Measurements from ENCODE around the gene TACC2. TPM values are rescaled to one million over a fixed set of nuclear protein-coding genes. Genes with fewer than 3 reads are reported as not detected.
"Not testable (repeated sequence)": the region's sequence is repeated elsewhere in the genome, so short reads cannot be mapped to it uniquely, and the experiment has no call there.

The TACC2 gene
- total RNA-seq, 1 donor from 2014 or later = 9.7 TPM

DNA sequence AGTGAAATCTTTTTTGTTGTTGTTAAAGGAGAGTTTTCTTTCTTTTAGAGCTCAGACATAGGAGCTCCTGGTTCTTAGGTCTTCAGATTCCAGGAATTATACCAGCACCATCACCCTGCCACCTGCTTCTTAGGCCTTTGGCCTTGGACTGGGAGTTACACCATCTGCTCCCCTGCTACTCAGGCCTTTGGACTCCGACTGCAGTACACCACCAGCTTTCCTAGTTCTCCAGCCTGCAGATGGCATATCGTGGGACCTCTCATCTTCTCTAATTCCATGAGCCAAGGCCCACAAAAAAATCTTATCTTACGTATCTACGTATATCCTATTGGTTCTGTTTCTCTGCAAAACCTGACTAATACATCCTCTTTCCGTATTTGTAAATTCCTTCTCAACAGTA is 5.1 kb upstream of the TACC2 start:
- DNase-seq (ENCODE audit: low read depth, low spot score) = no peak

DNA sequence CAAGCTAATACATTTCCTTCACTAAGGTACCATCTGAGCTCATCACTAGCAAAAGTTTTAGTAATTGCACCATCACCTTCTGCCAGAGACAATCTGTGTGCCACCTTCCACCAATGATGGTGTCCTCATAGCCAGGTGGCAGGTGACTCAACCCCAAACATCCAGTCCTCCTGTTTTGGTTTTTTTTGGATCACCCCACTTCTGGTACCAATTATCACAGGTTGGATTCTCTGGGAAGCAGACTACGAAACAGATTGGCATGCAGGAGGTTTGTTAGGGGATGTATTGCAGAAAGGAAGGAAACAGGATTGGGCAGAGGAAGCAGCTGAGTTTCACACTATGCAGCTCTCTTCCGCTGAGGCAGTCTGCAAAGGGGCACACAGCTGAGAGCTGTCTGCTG is 4.5 kb upstream of the TACC2 start:
- DNase-seq (ENCODE audit: low read depth, low spot score) = no peak

- no peak for DNase-seq (ENCODE audit: low read depth, low spot score)
Measured at GRCh38 chr10:121990015-121990677, 1.2 kb downstream of the TACC2 start.

- not testable (repeated sequence) for DNase-seq (ENCODE audit: low read depth, low spot score)
Measured at GRCh38 chr10:121991727-121992126, 2.8 kb downstream of the TACC2 start.

DNA sequence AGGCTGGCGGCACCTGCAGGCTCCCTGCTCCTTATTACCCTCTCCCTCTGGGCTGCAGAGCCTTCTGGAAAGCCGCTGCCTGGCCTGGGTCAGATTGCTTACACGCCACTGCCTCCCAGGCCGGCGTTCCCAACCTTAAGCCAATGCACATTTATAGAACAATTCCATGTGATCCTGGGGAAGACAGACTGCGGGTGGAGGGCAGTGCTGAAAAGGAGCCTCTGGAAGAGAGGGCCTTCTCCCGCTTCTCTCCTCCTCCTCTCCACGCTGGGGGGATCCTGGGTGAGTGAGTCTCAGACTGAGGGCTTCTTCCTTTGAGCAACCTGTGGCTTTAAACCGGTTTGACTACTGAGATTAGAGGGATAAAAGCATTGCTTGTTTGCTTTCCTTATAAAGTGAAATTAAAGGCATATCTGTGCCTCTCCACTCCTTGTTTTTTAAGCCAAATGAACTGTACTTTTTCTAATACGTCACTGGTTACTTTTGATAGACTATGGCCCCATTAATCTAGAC is 5.5 kb downstream of the TACC2 start:
- no peak for DNase-seq (ENCODE audit: low read depth, low spot score)

DNA sequence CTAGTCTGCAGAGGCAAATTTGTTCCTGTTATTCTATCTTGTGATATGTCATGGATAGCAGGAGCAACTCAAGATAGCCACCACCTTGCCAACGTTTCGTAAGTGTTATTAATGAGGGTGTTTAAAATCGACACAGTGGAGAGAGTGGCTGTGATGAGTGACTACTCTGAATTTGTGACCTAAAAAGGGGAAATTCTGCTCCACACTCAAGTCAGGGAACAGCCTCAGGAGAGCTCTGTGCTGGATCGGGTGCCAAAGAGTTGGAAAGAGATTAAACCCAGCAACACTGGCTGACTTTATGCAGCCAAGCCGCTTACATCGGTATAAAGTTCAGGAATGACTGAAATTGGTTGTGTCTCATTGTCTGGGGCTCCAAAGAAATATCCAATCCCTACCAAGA is 9.5 kb downstream of the TACC2 start:
- DNase-seq (ENCODE audit: low read depth, low spot score) = no peak

- no peak for DNase-seq (ENCODE audit: low read depth, low spot score)
Measured at GRCh38 chr10:121999301-121999700, 10.3 kb downstream of the TACC2 start.

DNA sequence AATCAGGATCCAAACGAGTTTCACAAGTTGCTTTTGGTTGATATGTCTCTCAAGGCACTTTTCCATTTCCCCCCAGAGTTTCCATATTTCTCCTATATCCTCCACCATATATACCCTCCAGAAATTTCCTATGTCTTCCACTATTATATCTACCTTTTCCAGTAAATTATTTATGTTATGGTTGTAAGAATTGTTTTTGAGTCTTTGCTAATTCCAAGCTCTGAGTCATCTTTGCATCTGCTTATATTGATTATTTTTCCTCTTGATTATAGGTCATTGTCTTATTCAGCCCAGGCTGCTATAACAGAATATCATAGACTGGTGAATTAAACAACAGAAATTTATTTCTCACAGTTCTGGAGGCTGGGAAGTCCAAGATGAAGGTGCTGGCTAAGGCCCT is 12.7 kb downstream of the TACC2 start:
- DNase-seq (ENCODE audit: low read depth, low spot score) = no peak

DNA sequence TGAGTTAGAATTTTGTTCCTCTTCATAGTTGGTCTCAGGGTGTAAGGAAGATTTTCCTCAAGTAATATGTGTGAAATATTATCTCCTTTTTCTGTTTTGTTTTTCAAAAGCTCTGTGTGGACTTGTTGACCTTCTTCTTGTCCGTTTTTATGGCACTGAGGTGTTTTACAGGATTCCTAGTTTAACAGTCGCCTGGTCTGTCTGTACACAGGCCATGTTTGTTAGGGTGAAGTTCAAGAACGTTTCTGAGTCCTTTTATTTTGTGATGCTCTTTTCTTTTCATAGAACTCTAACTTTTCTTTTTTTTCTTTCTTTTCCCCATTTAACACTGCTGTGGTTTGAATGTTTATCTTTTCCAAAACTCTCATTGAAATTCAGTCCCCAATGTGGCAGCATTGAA is 18.5 kb downstream of the TACC2 start:
- DNase-seq (ENCODE audit: low read depth, low spot score) = no peak

DNA sequence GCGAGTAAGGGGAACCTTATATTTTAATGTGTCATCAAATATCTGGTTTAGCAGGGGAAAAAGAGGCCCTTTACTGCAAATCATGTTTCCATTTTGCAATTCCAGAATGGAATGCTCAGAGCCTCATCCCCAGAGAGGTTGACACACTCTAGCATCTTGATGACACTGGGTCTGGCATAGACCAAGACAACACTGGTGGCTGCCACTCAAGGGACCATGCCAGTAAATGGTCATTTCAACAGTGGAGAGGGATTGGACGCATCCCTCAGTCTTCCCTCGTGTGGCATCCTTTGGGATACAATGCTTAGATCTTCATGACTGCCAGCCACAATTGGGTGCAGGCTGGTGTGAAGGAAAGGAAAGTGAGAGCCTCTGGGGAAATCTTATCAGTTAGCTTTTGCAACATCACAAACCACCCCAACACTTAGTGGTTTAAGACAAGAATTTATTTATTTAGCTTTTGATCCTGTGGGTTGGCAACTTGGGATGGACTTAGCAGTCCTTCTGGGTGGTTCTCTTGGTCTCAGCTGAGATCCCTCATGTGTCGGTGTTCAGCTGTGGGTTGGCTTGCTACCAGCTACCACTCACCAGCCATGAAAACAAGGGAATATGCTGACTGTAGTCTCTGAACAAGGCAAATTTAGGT is 21.6 kb downstream of the TACC2 start:
- no peak for DNase-seq (ENCODE audit: low read depth, low spot score)

DNA sequence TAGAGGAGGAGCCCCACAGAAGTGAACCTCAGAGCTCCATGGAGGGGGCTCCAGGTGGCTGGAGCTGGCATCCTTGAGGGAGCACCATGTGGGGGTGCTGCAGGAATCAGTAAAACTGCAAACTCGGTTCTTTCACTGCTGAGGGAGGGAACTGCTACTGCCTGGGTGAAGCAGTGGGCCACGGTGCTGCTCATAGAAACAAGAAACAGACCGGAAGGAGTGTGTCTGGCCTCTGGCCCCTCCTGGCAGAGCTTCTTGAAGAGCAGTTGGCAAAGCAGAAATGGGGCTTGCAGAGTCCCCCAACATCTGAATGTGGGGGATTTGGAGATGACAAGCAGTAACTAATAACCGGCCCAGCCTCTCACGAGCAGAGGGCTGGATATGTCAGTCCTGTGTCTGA is 23.8 kb downstream of the TACC2 start:
- DNase-seq (ENCODE audit: low read depth, low spot score) = no peak

DNA sequence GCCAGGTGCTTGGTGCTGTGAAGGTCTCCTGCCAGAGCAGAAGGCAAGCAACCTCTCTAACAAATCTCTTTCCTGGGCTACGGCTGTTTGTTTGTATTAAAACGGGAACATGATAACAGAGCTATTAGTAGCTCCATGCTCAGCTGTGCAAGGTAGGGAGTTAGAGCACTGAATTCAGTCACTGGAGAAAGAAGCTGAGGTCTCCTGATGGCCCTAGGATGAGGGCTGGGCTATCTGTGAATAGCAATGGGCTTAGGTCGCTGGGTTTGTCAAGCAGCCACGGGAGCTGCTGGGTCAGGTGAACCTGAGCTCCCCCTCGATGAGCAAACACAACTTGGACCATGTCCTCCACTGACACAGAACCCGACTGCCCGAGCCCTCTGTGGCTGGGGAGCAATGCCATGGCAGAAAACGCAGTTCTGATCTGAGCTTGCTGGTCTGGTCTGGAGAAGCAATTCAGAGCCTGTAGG is 24.4 kb downstream of the TACC2 start:
- DNase-seq (ENCODE audit: low read depth, low spot score) = no peak

DNA sequence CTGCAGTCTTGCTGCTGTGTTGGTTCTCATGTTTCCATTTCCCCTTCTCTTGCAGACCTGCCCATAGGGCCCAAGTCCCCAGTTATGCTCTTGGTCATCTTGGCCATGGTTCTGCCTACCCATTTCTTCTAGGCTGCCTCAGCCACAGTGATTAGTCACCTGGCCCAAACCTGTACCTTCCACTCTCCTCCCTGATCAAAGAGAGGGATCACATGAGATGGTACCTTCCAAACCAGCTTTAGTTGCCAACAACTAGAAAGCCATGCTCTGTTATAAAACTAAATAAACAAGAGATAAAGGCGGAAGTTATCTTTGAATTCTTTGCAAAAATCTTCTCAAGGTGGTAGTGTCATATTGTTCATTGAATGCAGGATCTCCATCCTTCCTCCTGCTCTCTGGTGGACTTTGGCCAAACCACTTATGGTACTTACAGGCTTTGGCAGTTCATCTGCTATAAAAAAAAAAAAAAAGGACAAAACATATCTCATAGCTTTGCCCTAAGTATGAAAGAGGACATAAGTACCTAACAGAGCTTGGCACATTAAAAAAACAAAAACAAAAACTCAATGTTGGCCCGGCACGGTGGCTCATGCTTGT is 25.8 kb downstream of the TACC2 start:
- no peak for DNase-seq (ENCODE audit: low read depth, low spot score)

- not testable (repeated sequence) for DNase-seq (ENCODE audit: low read depth, low spot score)
Measured at GRCh38 chr10:122017926-122018325, 29.0 kb downstream of the TACC2 start.

GRCh38 chr10:122018491-122018890 is 29.5 kb downstream of the TACC2 start:
- no peak for DNase-seq (ENCODE audit: low read depth, low spot score)

- DNase-seq (ENCODE audit: low read depth, low spot score) = no peak
Measured at GRCh38 chr10:122018951-122019413, 30.0 kb downstream of the TACC2 start.

DNA sequence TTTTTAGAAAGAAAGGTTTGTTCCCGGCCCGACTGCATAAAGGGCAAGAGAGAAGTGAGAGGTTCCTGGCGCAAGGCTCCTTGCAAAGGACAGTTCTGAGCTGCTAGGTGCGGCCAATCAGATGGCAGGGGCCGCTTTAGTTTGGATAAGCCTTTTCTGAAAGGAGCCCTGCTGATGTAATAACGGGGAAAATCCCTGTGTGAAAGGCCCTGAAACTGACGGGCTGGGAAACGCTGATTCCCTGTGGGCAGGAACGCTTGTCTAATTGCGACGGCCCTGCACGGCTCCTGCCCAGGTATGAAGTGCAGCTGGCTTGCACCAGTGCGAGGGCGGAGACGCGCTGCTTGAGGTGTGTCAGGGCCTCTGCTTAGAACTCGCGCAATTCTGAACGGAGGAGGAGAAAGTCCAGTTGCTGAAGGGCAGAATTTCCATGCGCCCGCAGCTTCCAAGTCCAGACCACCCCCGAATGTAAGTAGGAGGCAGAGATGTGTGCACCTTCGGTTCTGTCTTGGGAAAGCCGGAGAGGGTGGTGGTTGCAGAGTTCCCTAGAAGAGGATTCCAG is 30.5 kb downstream of the TACC2 start:
- DNase-seq (ENCODE audit: low read depth, low spot score) = no peak

DNA sequence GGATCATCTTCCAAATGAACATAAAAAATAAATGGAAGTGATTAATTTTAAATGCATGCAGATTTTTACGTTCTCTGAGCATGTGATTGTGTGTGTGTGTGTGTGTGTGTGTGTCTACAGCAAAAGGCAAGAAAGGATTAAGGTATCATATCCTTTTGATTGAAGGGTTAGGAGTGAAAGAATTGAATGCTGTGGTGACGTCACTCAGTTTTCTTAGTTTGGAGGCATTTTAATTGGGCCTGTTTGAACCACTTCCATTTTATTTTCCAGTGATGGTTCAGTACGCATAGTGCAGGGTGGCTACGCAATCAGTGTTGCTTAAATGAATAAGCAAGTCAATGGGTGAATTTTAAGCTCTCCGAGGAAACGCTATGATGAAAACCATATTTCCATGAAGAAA is 31.3 kb downstream of the TACC2 start:
- DNase-seq (ENCODE audit: low read depth, low spot score) = no peak

- no peak for DNase-seq (ENCODE audit: low read depth, low spot score)
Measured at GRCh38 chr10:122021379-122021778, 32.4 kb downstream of the TACC2 start.

- DNase-seq (ENCODE audit: low read depth, low spot score) = no peak
Measured at GRCh38 chr10:122021828-122022227, 32.9 kb downstream of the TACC2 start.

GRCh38 chr10:122022276-122022675 is 33.3 kb downstream of the TACC2 start:
- DNase-seq (ENCODE audit: low read depth, low spot score) = no peak

DNA sequence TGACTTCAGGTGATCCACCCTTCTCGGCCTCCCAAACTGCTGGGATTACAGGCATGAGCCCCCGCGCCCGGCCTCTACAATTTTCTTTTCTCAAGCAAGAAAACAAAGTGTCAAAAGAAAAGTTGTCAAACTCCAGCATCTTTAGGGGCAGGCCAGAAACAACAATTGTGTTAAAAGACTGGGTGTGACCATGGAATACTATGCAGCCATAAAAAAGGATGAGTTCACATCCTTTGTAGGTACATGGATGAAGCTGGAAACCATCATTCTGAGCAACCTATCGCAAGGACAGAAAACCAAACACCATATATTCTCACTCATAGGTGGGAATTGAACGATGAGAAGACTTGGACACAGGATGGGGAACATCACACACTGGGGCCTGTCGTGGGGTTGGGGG is 34.3 kb downstream of the TACC2 start:
- DNase-seq (ENCODE audit: low read depth, low spot score) = not testable (repeated sequence)

Measured in pulmonary artery endothelial cell (primary cell).